Skeletal muscle satellite cell (primary cell): ENCODE data around the gene RUNX2.

Source experiments
- H3K27me3 ChIP-seq: 2 replicates; pipeline ENCODE4 v1.7.0; 2013; ENCODE audit warnings: low read length; ENCODE audit not compliant: control insufficient read depth, insufficient read depth
- H3K36me3 ChIP-seq: 2 replicates; pipeline ENCODE4 v1.7.0; 2013; ENCODE audit warnings: mild to moderate bottlenecking, control low read depth, low read length; ENCODE audit not compliant: insufficient read depth
- H3K4me1 ChIP-seq: 2 replicates; pipeline ENCODE4 v1.7.0; 2013; ENCODE audit warnings: low read length; ENCODE audit not compliant: control insufficient read depth, insufficient read depth
- H3K4me2 ChIP-seq: 2 replicates; pipeline ENCODE4 v1.7.0; 2013; ENCODE audit warnings: mild to moderate bottlenecking, low read length
- H3K4me3 ChIP-seq: 2 replicates; pipeline ENCODE4 v1.7.0; 2013; ENCODE audit warnings: low read length
- H3K9ac ChIP-seq: 2 replicates; pipeline ENCODE4 v1.7.0; 2013; ENCODE audit warnings: mild to moderate bottlenecking, low read depth, low read length, moderate library complexity
- H3K9me3 ChIP-seq: replicated peaks from 2 replicates; pipeline ENCODE4 v1.7.0; 2013; ENCODE audit warnings: mild to moderate bottlenecking, control low read depth, low read length

The RUNX2 gene

DNA sequence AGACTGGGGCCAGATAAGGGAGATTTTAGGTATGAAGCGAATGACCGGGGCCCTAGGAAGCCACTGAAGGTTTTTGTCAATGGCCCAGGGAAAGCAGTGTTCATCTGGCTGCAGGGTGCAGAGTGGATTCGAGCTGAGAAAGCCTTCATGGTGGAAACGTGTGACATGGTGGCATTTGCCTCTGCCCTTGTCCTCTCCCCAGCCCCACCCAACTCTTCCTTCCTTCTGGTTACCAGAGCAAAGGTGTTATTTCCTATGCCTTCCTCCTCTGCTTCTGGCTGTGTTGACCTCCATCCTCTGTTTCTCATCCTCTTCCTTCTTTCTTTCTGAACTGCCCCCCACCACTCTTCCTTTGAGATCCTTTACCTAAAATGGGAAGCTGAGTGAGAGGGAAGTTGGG is 244.7 kb downstream of the RUNX2 start:
- no peaks in the 10 kb centered on the region for H3K36me3 ChIP-seq
- H3K4me3 ChIP-seq: no peak overlapping the region

DNA sequence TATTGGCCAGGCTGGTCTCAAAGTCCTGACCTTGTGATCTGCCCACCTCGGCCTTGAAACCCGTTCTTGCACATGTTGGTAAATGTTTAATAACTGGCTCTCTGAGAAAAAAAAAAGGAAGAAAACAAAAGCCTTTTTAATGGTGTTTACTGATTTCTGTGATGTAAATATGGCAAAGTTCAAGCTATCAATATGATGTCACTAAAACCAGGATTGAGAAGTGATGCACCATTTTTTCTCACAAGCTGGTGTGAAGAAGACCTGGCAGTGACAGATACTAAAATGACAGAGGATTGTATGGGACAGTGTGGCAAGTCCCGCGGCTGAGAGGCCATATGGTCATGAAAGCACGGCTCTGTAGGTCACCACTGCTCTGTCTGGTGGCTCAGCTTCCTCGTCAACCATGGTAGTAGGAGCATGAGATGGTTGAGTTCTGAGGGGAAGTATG is 245.9 kb downstream of the RUNX2 start:
- Histone ChIP-seq H3K4me3 (no peak overlapping the region), H3K4me1 (peaks cover 4% of the 10 kb centered on the region), H3K9ac (no peak overlapping the region), H3K9me3 (no peaks in the 10 kb centered on the region), H3K27me3 (no peaks in the 10 kb centered on the region), H3K36me3 (no peaks in the 10 kb centered on the region), H3K4me2 (no peak overlapping the region)

More for the DNA sequence above, 244.7 kb downstream of the RUNX2 start:
- Histone ChIP-seq H3K4me1 (no peaks in the 10 kb centered on the region), H3K9me3 (no peaks in the 10 kb centered on the region), H3K9ac (no peak overlapping the region), H3K27me3 (no peaks in the 10 kb centered on the region), H3K4me2 (no peak overlapping the region)

DNA sequence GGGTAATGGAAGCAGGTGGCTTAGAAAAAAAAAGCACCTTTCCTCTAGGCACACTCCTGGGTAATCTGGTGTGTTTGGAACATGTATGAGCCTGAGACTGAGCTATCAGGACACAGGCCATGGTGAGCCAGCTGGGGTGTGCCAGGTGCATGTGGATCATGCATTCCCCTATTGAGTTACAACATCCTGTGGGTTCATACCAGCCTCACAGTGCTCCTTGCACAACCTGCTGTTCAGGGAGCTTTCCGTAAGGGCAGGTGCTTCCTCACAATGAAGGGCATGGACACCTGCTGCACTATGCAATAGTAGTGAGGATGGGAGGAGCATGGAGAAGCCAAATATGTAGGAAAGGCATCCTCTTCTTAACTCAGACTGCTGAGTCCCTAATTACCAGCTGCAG is 246.8 kb downstream of the RUNX2 start:
- H3K27me3 ChIP-seq: no peaks in the 10 kb centered on the region
- no peak overlapping the region for H3K9ac ChIP-seq
- H3K4me2 ChIP-seq: no peak overlapping the region
- no peaks in the 10 kb centered on the region for H3K36me3 ChIP-seq
- H3K9me3 ChIP-seq: no peaks in the 10 kb centered on the region
- no peak overlapping the region for H3K4me3 ChIP-seq
- H3K4me1 ChIP-seq: peaks cover 4% of the 10 kb centered on the region

DNA sequence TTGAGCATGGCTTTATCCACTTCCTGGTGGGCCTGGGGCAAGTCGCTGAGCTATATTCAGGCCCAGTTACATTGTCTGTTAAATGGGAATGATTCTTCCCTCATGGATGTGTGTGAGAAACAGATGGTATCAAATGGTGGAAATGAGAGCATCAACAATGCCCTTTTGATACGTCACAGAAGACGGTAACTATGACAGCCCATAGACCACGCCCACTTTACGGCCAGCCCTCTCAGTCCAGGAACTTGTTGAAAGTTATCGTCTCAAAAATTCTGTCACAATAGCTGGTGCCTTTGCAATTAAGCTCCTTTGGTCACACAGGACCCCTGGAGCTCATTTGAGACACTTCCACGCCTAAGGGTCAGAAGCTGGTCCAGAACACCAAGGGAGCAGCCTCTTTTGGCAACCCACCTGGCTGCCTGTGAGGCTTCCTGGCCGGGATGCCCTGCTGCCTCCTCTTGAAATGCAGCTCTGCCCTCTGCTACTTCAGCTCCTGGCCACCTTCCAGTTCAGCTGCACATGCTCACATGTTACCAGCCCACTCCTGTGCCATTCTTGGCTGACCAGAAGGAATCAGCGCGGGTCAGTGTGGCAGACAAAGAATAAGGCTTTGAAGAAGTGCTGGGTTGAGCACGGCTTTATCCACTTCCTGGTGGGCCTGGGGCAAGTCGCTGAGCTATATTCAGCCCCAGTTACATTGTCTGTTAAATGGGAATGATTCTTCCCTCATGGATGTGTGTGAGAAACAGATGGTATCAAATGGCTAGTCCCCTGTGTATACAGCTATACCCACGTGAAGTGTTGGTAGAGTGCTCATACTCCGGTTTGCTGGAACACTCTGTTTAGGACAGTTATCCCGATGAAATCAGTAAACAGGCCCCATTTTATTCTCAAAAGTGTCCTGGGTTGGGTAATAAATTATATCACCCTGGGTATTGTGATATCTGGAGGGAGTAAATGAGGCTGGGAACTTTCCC is 248.8 kb downstream of the RUNX2 start:
- H3K4me2 ChIP-seq: no peak overlapping the region
- no peak overlapping the region for H3K9ac ChIP-seq
- no peaks in the 10 kb centered on the region for H3K9me3 ChIP-seq
- H3K36me3 ChIP-seq: no peaks in the 10 kb centered on the region
- H3K27me3 ChIP-seq: no peaks in the 10 kb centered on the region
- H3K4me1 ChIP-seq: peaks cover 4% of the 10 kb centered on the region
- no peak overlapping the region for H3K4me3 ChIP-seq

DNA sequence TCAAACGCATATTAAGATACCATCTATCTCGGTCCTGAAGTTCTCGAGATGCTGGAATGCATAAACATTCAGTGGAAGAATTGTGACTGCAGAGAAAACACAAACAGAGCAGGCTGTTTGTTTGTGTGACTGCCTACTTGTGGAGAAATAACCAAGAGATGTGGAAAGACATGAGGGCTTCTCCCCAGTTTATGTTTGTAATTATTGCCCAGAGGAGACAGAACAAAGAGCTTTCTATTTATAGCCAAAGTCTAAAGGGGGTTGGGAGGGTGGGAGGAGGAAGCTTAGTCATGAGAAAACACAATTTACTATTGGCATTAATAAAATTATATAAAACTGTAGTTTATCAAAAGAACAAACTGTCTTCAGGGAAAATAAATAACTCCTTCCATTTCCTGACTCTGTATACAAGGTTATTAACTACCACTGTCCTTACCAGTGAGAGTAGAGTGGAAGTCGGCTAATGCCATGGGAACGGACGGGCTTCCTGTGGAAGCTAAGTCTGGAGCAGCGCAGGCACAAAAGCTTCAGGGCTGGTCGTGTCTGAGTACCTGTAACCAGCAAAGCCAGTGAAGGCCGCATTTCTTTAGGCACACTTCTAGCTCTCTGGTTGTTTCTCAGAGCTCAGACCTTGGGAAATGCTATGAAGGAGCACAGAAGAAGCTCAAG is 249.8 kb downstream of the RUNX2 start:
- no peak overlapping the region for H3K9ac ChIP-seq
- no peaks in the 10 kb centered on the region for H3K27me3 ChIP-seq
- no peak overlapping the region for H3K4me2 ChIP-seq
- no peaks in the 10 kb centered on the region for H3K36me3 ChIP-seq
- H3K4me1 ChIP-seq: peaks cover 4% of the 10 kb centered on the region
- H3K9me3 ChIP-seq: no peaks in the 10 kb centered on the region
- H3K4me3 ChIP-seq: no peak overlapping the region

DNA sequence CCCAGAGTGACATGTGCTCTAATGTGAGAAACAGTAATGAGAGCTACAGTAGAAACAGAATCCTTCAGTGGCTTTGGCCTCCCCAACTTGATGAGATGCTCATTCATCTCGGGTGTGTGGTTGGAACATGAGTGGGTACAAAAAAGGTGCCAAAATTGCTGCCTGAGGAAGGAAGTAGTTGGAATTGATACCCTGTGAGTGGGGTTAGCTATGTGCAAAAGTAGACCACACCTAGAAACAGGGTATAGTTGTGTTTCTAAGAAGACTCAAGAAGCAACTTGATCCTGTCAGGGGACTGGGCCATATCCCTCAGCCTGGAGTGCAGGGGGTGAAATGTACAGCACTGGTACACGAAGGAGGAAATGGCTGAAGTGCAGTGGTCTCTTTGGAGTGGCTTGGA is 256.0 kb downstream of the RUNX2 start:
- Histone ChIP-seq H3K27me3 (no peaks in the 10 kb centered on the region), H3K4me3 (no peak overlapping the region), H3K9ac (no peak overlapping the region), H3K4me2 (no peak overlapping the region), H3K4me1 (no peaks in the 10 kb centered on the region), H3K36me3 (no peaks in the 10 kb centered on the region), H3K9me3 (no peaks in the 10 kb centered on the region)

DNA sequence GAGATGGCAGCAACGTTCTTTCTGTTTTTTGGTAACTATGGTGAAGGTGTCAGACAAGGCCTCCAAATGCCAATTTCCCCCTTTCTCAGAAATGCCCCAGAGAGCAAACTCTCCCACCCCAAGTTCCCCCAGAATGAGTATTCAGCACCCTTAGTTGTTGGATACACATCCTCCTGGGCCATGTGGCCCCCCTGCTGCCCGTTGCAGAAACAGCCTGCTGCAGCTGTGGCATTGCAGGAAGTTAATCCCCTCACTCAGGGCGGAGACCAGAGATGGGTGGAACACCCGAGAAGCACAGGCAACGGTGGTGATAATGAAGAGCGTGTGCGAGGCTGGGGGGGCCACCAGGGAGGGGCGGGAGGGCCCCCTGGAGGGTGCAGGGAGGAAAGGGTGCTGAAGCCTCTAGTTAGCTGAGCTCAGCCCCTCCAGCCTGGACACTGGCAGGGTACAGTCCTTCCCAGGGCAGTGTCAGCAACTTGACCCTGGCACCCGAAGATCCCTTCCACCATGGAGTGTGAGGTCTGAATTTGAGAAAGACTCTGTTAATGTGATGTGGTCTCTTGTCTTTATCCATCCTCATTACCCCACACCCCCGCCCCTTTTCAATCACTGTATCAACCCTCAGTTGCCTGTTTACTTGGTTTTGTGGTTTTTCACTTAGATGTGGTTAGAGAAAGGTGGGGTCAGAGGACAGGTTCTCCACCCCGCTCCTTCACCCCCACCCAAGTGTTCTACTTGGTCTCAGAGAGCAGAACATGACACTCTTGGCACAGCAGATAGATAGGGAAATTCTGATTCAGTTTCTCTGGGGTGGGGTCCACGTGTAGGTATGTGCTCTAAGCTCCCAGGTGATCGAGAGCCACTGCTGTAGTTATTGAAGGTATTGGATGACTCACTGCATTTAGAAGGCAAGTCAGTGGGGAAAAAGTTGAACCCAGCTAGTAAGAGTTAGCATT is 258.4 kb downstream of the RUNX2 start:
- Histone ChIP-seq H3K9me3 (no peaks in the 10 kb centered on the region), H3K36me3 (no peaks in the 10 kb centered on the region), H3K4me1 (peaks cover 21% of the 10 kb centered on the region), H3K27me3 (no peaks in the 10 kb centered on the region), H3K9ac (no peak overlapping the region), H3K4me3 (no peak overlapping the region), H3K4me2 (no peak overlapping the region)

DNA sequence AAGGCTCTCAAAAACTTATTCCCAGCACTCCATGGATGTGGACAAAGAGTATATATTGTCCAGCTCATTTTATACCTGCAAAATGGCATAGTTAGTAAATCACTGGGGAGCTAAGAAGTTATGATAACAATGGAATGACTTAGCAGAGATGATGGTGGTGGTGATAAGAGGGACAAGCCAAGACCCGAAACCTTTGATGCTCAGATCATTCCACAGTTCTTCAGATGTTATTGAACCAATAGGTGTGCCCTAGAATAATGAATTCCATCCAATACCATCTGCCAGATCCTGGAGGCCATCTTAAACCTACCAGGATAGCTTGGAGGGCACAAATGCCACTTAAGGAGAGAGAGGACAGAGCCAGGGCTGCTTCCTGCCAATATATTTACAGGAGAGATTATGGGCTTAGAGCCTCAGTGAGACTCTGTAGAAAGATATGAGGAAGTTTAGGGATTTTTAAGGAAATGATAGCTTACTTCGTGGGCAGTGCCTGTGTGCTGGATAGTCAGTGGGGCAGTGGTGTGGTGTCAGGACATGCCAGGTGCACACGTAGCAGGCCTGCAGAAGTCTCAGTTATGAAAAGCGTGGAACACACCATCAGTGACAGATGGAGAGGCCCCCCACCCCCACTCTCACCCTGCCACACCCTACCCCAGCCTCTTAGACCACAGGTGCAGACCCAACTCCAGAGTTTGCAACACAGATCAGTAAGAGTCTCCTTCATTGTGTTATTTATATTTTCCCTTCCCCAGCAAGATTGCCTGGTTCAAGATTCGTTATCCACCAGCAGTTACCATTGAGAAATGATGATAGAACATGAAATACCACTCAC is 259.3 kb downstream of the RUNX2 start:
- Histone ChIP-seq H3K4me2 (no peak overlapping the region), H3K27me3 (no peaks in the 10 kb centered on the region), H3K4me3 (no peak overlapping the region), H3K4me1 (peaks cover 30% of the 10 kb centered on the region), H3K9me3 (no peaks in the 10 kb centered on the region), H3K9ac (no peak overlapping the region), H3K36me3 (no peaks in the 10 kb centered on the region)

DNA sequence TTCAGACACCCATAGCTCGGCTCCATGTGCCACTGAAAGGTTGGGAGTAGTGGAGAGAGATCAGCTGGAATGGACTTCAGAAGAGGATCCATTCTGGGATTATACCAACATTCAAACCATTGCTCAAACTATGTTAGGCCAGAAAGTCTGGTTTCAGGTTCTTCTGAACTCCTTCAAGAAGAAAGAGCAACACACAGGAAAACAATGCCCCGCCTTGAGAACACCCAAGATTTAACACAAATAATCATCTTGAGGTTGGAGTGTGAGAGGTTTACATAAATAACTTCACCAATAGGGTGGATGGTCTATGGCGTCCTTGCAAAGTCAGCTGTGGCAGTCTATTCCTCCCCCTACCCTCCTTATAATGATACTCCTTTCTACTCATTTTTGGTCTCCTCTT is 261.2 kb downstream of the RUNX2 start:
- Histone ChIP-seq H3K9ac (peak overlapping the region; percentile 17), H3K27me3 (no peaks in the 10 kb centered on the region), H3K9me3 (no peaks in the 10 kb centered on the region), H3K4me1 (peaks cover 35% of the 10 kb centered on the region), H3K36me3 (no peaks in the 10 kb centered on the region), H3K4me2 (no peak overlapping the region), H3K4me3 (no peak overlapping the region)

DNA sequence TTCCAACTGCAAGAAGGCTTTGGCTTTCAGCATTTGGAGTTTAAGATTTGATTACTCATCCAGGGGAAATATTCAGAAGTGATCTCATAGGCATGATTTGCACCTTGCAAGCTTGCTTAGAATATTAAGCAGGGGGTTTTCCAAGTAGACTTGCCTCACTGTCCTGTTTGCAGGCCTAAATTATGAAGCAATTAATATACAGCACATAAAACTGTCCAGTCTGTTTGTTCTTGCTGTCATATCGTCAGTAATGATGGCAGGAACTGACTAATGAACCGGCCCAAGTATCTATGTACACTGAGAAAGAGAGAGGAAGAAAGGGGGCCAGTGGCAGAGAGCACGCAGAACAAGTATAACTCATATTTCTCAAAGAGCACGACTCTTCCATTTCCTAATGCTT is 262.1 kb downstream of the RUNX2 start:
- Histone ChIP-seq H3K4me3 (no peak overlapping the region), H3K4me1 (peaks cover 35% of the 10 kb centered on the region), H3K36me3 (no peaks in the 10 kb centered on the region), H3K9ac (peak overlapping the region; percentile 73), H3K9me3 (no peaks in the 10 kb centered on the region), H3K4me2 (no peak overlapping the region), H3K27me3 (no peaks in the 10 kb centered on the region)
